NCI-H1092 (cell line): ENCODE measurements around the gene NAT14.
"Not testable (repeated sequence)": the region's sequence is repeated elsewhere in the genome, so short reads cannot be mapped to it uniquely, and the experiment has no call there.

Source experiments
- DNase-seq: peaks from one replicate; lab custom pipeline; 2025; lab: John Stamatoyannopoulos, UW

NAT14 gene

DNA sequence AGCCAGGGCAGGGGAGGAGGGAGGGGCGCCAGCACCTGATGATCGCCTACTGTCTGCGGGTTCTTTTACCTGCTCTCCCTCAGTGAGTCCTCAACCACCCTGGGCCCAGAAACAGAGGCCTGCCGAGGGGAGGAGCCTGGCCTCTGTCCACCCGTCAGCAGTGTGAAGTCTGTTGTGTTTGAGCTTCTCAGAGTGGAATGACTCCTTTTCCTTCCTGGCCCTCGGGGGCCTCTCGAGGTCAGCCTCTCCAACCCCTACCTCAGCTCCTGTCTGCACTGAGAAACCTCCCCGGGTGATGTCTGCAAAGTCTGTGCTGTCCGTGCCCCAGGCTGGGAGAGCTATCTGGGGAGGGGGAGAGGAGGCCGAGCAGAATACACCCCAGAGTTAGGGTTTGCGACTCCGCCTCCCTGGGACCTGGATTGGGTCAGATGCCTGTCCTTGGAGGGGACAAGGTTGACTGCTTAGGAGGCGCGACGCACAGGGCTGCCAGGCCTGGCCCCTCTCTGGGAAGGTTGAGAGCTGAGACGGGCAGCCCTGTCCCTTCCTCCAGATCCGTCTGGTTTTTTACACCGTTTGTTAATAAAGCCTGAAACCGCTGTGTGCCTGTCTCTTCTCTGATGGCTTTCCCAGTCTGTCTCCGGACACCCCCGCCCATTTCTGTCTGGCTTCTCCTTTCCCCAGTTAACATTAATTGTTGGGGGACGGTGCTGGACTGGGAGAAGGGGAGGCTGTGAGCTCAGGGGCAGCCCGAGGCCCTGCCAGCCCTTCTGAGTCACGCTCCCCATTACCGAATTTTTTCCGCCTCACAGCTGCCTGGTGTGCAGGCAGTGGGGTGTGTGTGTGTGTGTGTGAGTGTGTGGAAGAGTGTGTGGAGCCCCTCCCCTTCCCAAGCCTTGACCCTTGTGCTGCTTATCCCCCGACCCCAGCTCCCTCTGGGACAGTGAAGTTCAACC lies 2.3 kb downstream of the NAT14 start:
- no peak for DNase-seq

DNA sequence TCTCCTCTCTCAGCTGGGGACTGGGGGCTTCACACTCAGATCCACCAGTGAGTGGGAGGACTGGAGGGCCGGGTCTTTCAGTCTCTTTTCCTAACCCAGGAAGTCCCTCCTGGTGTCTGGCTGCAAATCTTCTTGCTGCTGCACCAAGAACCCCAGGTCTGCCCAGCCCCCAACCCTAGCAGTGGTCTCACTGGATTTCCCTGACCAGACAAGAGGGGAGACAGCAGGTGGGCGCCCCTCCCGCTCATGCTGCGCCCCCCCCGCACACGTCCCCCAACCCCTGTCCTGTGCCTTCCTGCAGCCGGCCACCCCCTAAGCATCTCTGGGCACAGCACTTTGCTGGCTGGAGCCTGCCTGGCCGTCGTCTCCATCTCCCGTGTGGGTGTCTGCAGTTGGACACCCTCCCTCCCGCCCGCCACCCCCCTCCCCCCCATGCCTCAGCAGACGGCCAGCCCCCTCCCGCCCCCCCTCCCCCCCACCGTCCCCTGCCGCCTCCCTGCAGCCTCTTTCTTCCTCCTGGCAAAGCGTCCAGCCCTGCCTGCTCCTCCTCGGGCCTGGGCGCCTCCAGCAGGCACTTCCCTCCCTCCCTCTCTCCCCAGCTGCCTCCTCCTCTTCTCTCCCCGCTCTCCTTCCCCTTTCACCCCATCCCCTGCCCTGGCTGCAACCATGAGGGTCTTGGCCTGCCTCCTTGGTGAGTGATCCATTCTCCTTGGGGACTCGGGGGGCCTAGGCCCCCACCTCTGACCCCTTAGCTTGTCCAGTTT lies 3.1 kb downstream of the NAT14 start, which contains the start of gene SSC5D:
TSS of gene SSC5D (plus strand) at position 513 of the 764 bp plus-strand sequence. CDS start at position 667, 154 bp downstream.
- DNase-seq = no peak

DNA sequence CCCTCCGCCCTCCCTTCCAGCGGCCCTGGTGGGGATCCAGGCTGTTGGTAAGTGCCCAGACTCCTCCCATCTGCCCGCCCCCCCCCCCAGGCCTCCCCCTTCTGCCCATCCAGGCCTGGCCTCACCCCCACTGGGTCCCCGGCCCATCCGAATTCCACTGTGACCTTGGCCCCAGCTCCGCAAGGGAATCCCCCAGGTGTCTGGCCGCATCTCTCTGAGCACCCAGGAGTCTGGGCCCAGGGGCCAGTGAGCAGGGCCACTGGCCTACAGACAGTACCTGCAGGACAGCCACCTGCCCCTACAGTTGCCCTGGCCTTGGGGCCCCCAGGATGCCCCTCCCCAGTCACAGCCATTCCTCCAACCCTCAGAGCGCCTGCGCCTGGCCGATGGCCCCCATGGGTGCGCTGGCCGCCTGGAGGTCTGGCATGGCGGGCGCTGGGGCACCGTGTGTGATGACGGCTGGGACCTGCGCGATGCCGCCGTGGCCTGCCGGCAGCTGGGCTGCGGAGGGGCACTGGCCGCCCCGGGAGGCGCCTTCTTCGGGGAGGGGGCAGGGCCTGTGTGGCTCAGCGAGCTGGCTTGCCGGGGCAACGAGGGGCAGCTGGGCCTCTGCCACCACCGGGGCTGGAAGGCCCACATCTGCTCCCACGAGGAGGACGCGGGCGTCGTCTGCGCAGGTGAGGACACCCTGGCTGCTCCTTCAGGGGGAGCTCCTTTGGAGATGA lies 4.2 kb downstream of the NAT14 start:
- no peak for DNase-seq

DNA sequence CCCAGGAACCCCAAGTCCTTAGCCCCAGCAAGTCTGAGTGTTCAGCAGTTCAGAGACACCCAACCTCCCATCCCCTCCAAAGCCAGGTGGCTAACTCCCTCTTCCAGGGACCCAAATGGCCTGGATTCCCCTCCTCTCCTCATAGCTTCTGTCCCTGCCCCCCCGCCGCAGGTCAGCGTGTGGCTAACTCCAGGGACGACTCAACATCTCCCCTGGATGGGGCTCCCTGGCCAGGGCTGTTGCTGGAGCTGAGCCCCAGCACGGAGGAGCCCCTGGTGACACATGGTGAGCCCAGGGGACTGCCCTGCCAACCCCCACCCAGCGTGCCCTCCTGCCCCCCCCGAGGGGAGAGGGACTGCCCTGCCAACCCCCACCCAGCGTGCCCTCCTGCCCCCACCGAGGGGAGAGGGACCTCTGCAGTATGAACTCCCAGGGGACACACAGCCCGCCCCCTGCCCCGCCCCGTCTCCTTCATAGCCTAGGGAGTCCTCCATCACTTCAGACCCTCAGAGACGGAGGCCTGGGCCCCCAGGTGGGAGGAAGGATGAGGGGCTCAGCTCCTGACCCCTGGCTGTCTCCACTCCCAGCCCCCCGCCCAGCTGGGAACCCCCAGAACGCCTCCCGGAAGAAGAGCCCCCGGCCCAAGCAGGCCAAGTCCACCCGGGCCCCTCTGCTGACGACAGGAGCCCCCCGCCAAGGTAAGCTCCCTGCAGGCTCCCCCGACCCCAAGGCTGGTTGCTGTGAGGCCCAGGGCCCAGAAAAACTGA lies 4.9 kb downstream of the NAT14 start:
- no peak for DNase-seq

DNA sequence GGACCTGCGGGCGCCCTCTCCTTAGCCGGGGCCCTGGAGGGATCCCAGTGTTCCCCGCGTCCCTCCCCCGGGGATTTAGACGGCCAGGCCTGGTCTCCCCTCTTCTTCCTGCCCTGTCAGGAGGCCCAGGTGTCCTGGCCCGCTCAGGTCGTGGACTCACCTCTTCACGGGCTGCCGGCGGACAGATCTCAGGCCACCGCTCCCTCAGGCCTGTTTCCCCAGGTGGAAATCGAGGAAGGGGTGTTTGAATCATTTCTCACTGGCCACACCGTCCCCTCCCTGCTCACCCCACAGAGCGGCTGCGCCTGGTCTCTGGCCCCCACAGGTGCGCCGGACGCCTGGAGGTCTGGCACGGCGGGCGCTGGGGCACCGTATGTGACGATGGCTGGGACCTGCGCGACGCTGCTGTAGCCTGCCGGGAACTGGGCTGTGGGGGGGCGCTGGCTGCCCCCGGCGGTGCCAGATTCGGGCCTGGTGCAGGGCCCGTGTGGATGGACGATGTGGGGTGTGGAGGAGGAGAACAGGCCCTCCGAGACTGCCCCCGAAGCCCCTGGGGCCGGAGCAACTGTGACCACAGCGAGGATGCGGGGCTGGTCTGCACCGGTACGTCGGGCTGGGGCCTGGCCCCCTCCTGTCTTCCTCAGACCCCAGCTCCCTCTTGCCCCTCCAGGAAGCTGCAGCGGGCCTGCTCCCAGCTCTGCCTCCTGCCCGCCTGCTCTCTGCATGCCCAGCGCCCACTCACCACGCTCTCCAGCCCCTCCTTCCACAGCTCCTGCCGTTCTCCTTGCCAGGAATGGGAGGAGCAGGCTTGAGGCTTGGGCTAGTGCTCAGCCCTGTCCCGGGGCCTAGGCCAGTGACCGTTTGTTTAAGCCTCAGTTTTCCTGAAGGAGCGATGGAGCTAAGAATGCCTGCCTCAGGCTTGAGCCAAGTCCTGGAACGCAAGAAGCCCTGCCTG lies 5.8 kb downstream of the NAT14 start:
- no peak for DNase-seq

DNA sequence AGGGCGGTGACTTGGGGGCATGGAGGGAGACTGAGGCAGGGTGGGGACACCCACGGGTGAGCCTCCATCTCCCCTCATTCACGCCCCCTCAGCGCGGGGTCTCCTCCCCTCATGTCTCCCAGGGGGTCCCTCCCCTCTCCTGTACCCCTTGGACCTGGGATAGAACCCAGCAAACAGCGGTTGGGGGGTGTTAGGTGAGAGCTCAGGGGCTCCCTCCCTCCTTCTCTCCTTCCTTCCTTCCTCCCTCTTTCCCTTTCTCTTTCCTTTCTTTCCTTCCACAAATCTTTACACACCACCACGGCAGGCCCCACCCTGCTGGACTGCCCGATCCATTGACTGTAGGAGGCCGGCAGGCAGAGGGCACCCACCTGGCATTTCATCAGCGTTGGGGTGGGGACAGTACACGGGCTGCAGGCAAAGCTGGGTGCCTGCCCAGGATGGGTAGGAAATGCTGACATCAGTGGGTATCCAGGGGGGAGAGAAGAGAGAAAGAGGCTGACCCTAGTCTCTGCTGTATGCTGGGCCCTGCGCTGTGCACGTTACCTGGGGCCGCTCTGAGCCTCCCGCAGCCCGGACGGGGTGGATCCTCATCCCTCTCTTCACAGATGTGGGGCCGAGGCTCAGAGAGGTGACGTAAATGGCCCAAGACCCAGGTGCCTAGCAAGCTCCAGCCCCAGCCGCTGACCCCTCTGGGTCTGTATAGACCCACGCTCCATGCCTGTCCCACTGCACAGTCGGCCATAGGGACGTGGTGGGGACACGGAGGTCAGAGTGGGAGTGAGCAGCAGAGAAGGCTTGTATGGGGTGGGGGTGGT lies 6.8 kb downstream of the NAT14 start:
- DNase-seq = no peak

DNA sequence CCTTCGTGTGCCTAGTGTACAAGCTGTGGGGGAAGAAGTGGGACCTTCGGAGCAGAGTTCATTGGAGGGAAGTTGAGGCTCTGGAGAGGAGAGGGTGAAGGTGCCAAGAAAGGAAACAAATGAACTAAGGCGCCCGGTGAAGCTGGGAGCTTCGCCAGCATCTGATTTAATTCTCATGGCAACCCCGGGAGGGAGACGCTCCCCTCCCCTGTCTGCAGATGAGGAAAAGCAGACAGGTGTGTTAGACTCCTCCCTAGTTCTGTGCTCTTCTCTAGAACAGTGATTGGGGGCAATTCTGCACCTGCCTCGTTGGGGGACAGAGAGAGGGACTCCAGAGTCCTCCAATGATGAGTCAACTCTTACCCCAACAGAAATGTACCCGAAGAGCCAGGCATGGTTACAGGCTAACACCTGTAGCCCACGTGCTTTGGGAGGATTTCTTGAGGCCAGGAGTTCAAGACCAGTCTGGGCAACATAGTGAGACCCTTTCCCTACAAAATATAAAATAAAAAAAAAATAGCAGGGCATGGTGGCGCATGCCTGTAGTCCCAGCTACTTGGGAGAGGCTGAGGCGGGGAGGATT lies 7.5 kb downstream of the NAT14 start:
- no peak for DNase-seq

DNA sequence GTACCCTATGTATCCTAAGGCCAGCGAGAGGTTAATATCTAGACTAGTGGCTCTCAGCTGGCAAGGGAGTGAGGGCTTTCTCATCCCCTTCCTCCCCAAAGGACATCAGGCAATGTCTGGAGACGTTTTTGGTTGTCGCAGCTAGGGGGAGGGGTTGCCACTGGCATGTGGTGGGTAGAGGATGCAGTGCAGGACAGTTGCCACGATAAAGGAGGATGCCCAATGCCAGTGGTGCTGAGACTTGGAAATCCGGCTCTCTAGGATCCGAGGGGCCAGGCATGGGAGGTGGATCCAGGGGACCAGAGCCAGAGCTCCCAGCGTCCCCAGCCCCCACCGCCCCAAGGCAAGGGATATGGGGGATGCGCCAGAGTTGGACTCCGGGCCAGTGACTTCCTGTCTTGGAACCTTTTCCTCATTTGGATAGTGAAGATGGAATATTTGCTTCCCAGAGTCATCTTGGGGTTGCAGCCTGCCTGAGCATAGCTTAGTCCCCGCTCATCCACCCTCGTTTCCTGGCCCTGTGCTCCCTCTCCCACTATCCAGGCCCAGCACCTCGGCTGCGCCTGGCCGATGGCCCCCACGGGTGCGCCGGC lies 8.2 kb downstream of the NAT14 start:
- no peak for DNase-seq

DNA sequence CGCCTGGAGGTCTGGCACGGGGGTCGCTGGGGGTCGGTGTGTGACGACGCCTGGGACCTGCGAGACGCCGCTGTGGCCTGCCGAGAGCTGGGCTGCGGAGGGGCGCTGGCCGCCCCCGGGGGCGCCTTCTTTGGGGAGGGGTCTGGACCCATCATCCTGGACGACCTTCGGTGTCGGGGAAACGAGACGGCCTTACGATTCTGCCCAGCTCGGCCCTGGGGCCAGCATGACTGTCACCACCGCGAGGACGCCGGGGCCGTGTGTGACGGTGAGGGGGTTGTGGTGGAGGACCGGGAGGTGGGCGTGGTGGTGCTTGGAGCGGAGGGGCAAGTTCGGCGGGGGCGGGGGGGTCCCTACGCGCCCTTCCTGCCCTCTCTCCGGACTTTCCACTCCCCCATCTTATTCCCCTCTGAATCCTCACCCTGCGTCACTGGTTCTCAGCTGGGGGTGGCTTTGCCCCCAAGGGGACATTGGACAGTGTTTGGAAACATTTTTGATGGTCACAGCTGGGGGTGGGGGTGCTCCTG lies 8.7 kb downstream of the NAT14 start:
- no peak for DNase-seq

DNA sequence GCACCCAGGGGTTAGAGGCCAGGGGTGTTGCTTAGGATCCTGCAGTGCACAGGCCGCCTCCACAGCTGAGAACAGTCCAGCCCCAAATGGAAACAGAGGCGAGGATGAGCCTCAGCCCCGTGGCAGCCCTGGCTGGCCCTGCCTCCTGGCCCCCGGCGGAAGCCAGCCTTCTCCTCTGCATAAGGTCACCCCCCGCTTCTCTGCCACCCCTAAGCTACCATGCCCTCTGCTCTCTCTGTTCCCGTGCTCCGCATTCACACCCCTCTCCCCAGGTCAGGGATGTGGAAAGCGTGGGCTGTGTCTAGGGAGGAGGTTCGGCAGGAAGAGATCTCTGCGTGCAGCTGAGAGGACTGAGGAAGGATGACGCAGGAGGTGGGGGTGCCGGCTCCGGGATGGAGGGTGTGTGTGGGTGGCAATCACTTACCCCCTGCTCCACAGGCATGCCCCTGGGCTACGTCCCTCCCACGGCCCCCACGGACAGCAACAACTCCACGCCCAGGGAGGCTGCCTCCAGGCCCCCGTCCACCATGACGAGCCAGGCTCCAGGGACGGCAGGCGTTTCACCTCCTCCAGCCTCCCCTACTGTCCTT lies 9.3 kb downstream of the NAT14 start:
- DNase-seq = no peak

DNA sequence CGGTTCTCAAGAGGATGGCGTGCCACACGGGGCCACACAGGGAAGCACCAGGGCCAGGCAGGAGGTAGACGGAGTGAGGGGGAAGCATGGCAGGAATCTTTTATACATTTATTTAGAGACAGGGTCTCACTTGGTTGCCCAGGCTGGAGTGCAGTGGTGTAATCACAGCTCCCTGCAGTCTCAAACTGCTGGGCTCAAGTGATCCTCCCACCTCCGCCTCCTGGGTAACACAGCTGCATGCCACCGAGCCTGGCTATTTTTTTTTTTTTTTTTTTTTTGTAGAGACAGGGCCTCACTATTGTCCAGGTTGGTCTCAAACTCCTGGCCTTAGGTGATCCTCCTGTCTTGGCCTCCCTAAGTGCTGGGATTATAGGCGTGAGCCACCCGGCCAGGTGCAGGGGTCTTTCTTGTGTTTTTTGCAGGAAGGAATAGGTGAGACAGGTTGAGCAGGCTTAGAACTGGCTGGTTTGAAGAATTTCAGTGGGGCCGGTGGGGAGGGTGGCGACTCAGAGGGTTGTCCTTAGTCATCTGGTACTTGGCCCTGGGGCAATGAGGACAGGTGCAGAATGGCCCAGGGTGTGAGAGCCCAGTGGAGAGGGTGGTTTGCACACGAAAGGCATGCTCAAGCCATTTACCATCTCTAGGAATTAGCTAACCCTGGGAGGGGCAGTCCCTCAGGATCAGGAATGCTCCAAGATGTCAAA lies 10.8 kb downstream of the NAT14 start:
- DNase-seq = no peak

DNA sequence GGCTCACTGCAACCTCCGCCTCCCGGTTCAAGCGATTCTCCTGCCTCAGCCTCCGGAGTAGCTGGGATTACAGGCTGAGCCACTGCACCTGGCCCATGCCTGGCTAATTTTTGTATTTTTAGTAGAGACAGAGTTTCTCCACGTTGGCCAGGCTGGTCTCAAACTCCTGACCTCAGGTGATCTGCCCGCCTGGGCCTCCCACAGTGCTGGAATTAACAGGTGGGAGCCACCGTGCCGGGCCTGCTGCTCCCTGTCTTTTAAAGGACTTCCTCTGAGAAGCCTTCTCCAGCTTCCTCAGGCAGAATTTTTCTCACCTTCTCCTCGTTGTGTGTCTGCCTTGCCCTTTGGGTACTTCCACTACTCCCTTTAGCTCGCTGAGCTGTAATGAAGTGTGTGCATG lies 11.8 kb downstream of the NAT14 start:
- DNase-seq = not testable (repeated sequence)

DNA sequence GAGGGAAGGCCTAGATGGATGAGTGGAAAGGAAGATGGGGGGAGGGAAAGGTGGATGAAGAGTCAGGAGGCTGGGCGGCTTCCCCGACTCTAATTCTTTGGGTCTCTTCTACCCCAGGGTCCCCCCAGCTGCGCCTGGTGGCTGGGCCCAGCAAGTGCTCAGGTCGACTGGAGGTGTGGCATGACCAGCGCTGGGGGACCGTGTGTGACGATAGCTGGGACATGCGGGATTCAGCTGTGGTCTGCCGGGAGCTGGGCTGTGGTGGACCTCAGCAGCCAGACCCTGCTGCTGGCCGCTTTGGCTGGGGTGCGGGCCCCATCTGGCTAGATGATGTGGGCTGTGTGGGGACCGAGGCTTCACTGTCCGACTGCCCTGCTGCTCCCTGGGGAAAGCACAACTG lies 12.8 kb downstream of the NAT14 start:
- DNase-seq = no peak

DNA sequence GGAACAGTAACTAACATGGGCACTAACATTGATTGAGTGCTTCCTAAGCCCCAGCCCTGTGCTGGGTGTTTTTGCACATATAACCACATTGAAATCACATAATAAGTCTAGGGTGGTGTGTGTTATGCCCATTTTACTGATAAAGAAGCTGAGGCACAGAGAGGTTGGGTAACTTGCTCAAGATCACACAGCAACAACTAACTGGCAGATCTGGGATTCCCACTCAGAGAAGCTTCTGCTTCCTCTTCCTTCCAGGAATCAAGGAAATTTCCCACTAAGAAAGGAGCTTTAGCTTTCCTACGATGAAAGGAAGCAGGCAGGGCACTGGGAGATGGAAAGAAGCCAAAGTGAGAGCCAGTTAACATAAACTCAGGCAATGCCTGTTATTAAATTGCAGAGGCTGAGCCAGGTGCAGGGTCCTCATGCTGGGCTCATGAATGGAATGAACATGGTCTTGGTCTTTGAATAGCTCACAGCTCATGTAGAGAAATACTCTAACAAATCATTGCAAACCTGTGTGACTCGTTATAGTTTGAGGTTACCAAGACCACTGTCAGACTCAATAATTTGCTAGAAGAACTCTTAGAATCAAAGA lies 13.4 kb downstream of the NAT14 start:
- DNase-seq = no peak

DNA sequence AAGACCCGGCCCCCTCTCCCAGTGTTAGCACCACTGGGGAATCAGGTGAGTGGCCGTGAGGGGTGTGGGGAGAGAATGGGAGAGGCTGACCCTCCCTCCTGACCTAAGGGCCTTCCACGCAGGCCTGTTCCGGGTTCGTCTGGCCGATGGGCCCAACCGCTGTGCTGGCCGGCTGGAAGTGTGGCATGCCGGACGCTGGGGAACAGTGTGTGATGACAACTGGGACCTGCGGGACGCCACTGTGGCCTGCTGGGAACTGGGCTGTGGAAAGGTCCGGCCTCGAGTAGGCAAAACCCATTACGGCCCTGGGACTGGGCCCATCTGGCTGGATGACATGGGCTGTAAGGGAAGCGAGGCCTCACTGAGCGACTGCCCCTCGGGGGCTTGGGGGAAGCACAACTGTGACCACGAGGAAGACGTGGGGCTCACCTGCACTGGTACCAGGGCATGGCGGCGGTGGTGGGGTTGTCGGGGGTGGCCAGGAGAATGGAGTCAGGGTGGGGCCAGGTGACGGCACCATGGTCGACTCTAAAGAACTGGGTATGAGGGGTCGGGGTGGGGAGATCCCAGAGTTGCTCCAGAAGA lies 15.5 kb downstream of the NAT14 start:
- DNase-seq = no peak

DNA sequence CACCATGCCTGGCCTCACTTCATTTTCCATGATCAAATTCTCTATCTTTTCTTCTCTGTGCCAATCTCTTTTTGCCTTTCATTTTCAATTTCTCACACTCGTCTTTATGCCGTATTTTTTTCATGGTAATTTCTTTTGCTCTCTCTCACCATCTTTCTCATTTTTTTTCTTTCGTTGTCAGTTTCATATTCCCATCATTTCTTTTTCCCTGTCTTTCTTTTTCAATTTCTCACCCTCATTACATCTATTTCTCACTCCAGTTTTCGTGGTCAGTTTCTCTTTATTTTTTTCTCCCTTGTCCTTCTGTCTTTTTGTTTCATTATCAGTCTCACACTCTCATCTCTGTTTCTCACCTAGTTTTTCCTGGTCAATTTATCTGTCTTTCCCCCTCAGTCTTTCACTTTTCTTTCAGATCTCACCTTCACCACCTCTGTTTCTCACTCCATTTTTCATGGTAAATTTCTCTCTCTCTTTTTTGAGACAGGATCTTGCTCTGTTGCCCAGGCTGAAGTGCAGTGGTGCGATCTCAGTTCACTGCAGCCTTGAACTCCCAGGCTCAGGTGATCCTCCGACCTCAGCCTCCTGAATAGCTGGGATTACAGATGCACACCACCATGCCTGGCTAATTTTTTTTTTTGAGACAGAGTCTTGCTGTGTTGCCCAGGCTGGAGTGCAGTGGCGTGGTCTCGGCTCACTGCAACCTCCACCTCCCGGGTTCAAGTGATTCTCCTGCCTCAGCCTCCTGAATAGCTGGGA lies 17.4 kb downstream of the NAT14 start:
- no peak for DNase-seq
